IPS DF 19.7 (cell line): Measurements from ENCODE around the gene MBP.

ENCODE experiments used
- DNase-seq: peaks from one replicate; pipeline ENCODE4 v3.0.0-alpha.2; 2013; ENCODE audit warnings: low read depth, low spot score

MBP gene

DNA sequence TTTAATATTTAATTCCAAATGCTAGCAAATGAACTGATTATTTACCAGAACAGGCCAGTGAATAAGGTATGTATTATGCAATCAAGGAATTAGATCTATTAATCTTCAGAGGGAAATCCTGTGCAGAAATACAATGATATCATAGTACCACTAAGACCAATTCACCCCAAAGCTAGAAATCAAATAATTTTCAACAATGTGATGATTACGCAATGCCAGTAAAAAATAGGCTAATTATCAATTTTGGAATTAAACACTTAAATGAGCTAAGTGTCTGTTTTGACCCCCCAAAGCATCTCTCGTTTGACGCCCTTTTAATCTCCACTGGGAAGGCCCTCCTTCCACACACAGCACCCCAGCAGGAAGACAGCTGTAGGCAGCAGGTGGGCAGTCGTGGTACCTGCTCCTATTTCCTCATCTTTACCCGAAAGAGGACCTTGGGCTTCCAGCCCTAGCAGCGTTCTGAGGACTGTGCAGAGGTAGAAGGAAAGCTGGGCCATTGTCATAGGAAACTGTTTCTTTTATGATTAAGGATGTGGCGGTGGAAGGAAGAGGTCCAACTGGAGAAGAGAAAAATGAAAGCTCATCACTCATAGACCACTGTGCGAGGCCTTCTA is 84.7 kb downstream of the MBP start:
- DNase-seq, result no peak

DNA sequence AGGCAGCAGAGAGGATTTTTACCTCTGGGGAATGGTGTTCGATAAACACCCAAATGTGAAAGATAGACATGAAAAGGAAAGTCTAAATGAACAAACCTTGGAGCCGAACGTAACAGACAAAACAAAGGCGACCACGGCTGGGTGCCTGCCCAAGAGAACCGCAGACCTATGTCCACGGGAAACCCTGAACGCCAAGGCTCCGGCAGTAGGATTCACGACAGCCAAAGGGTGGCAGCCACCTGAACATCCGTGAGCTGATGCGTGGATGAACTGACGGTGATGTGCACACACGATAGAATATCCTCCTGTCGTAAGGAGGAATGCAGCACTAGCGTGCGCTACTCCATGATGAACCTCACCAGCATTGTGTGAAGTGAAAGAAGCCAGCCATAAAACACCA is 85.6 kb downstream of the MBP start:
- no peak for DNase-seq

DNA sequence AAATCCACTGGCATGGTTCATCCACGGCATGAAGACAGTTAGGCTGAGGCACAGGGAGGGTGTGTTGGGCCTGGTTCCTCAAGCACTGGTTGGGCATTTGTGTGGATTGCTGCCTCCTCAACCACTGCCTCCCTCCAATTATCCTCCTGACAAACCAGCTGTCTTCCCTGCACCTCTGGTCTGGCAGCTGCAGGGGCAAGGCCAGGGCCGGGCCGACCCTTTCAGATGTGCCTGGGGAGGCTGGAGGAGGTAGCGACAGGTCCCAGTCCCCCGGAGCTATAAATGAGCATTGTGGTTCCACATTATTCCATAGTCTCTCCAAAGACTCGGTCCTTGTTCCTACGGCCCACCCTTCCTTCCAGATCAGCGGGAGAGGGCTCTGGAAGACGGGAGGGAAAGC is 86.2 kb downstream of the MBP start:
- no peak for DNase-seq

DNA sequence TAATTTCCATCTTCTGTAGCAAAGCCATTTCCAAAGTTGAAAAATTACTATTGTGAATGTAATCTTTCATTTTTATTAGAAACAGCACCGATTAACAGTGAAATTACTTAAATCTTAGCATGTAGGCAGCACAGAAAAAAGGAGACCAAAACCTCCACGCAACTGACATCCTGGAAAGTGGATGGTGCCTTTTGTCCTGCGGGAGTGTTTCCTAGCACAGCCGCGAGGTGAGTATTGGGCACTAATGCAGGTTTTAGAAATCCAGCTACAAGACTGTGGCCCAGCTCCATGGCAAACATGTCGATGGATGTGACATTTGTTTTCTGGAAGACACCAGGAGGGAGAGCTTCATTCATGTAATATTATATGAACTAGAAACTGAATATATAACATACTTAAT is 86.9 kb downstream of the MBP start:
- no peak for DNase-seq

DNA sequence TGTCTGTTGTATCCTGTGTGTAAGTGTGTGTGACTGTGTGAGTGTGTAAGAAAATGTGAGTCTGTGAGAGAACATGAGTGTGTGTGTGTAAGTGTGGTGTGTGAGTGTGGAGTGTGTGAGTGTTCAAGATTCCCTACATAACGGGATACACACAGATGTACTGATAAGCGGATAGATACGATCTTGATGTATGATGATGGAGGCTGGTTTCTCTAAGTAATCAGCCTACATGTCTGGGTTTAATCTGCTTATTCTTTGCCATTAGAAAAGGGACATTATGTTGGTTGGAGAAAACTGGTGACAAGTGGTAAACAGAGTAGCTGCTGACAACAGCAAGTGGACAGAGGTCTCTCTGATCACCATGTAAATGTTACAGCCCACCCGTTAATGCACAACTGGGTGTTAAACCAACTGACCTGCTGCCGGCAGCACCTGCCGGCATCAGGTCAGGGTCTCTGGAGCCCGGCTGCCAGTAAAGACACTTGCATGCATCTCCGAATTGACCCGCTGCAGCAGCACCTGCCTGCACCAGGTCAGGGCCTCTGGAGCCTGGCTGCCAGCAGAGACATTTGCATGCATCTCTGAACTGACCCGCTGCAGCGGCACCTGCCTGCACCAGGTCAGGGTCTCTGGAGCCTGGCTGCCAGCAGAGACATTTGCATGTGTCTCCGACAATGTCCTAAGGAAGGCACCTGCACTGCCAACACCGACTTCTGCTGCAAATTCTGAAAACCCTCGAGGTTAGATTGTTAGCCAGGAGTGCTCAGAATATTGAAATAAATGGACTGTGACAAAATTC is 87.5 kb downstream of the MBP start:
- no peak for DNase-seq

DNA sequence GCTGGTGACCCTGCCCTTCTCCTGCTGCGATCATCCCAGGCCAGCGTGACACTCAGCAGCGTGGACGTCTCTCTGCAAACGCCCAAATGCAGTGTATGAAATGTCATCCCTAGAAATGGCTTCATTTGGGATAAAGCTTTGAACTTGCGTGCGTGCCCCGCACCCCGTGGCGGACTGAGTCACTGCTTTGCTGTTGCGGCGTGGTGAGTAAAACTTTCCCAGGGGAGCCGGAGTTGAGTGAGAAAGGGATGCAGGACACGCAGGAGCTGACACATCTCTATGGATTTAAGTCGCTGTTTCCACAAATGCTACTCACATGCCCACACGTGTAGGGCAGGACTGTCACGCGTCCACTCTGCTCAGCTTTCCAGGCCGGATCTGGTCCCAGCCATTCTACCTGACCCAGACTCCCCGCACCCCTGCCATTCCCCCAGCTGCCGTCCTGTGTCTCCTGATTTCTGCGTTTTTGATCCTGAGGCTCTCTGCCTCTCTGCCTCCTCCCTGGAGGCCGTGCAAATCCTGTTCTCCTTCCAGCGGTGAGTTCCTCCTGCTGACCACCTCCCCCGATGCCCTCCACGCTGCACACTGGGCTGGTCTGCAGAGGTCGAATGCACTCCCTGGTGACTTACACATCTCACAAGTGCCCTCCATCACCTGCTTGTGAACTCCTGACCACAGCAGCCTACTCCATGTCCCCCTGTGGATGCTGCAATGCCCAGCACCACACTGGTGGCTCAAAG is 88.9 kb downstream of the MBP start:
- DNase-seq, result no peak

DNA sequence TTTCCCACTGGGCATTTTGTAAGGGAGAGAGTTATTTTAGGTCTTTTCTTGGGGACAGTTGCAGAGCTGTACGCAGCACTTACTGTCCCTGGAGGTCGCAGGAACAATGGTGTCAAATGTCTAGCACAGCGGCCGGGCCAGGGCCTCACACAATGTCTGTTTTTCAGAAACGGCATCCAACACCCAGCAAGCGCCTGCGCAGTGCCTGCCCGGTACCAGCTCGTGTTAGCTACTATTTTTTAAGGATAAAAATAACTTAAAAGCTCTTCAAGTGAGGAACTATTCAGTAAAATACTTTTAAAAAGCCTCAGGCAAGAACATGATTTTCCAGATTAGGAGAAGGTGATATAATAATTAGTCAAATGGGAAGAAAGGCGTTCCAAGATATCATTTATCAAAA is 90.0 kb downstream of the MBP start:
- DNase-seq, result no peak

DNA sequence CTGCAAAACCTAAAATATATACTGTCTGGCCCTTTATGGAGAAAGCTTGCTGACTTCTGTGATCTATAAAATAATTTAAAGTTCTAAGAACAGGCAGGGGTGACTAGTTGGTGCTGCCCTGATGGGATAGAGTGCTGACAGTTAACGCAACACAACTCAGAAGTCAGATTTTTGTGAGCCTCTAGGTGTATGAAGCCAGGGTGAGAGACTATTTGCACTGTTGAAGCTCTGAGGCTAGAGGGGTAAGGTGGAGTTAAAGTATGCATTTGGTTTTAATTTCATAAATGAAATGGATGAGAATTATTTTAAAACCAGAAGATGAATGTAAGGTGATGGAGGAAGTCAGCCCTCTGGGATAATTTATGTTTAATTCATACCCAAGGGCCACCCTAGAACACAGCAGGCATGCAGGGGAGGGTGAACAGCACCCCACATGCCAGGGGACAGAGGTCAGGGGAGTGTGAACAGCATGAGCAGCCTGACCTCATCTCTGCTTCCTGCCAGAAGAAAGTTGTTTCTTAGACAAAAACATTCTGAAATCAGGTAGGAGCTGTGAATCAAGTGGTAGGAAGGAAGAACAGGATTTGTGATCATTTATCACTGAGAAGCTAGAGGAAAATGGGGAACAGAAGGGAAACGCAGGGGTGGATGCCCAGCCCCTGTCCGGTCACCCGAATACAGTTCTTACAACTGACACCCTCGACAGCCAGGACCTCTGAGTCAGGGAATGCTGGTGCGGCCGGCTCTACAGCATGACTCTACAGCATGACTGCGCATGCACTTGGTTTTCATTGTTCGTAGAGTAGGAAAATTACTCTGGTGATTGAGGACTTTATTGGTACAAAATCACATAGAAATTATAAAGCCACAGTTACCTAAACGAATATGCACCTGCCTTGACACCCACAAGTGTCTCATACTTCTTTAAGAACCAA is 93.1 kb downstream of the MBP start:
- no peak for DNase-seq

DNA sequence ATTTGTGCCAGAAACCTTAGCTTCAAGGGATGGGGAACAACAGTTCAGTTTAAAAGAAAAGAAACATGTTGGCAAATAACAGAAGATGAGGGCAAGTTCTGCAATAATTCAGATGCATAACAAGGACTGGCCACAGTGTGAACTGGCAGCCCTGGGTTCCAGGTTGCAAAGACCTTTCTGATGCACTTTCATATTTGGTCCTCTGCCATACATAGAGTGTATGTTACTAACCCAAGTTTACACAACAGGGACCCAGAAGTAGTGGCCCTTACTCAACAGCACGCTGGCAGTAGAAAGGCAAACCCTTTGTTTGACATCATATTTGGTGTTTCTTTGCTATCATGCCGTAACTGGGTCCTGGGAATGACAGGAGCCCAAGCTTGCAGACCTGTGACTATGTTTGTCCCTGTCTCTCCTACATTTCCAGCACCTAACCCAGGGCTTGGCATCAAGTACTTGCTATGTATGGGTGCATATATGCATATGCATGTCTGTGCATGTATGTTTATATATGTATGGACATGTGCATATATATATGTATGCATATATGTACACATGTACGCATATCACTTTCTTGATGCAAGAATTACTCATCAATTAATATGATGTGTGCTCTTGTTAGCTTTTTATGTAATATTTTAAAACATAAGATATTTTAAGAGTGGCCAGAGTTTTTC is 94.3 kb downstream of the MBP start:
- no peak for DNase-seq

DNA sequence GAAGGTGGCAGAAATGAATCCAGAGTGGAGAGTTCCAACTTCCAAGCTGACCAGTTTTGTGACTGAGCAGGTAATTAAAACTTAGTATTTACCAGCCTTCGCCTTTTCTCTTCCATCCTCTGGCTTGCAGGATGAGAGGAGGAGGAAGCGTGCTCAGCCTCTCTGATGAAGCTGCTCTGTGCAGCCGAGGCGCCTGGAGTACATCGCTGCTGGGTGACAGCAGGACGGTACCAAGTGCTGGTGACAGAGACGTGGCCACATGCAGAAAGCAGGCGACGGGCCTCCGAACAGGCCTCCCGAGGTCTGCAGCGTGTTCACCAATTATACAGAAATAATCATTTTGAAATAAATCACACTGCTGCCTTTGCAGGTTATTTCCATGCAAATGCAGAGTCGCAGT is 95.0 kb downstream of the MBP start:
- no peak for DNase-seq

DNA sequence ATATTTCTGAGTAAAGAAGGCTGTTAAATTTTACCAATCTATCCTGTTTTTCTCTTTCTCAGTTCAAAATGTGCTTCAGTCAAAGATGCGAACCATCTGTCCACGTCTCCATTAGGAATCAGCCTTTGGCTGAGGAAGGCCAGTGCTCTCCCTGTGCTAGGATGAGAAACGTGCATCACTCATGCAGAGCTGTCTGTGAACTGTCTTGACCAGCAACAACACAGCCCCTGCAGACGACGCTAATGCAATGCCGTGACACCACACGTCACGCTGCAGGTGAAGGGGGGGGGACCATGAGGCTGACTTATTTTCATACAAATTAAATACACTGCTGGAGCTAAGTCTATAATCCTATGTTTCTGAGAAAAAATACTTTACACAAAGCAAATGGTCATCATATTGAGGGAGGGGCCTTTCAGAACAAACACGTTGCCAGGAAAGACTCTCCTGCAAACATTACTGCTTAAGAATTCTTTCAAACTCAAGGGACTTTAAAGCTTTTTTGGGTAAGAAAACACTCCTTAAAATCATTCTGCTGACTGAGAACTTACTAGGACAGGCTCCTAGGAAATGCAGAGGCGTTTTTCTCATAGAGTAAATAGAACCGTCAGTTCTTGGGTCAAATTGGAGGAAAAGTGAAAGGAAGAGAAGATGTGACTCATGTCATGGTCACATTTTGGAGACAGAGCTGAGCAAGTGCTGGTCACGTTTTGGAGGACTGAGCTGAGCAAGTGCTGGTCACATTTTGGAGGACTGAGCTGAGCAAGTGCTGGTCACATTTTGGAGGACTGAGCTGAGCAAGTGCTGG is 97.0 kb downstream of the MBP start:
- no peak for DNase-seq

DNA sequence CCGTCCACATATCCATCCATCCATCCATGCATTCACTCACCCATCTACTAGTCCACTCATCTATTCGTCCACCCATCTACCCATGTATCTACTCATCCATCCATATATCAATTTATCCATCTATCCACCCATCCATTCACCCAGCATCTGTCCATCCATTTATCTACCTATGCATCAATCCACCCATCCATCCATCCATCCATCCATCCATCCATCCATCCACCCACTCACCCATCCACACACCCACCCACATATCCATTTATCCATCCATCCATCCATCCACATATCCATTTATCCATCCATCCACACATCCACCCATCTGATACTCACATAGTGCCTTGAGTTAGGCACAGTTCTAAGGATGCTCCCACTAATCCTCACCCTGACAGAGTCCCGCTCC is 99.0 kb downstream of the MBP start:
- no peak for DNase-seq

DNA sequence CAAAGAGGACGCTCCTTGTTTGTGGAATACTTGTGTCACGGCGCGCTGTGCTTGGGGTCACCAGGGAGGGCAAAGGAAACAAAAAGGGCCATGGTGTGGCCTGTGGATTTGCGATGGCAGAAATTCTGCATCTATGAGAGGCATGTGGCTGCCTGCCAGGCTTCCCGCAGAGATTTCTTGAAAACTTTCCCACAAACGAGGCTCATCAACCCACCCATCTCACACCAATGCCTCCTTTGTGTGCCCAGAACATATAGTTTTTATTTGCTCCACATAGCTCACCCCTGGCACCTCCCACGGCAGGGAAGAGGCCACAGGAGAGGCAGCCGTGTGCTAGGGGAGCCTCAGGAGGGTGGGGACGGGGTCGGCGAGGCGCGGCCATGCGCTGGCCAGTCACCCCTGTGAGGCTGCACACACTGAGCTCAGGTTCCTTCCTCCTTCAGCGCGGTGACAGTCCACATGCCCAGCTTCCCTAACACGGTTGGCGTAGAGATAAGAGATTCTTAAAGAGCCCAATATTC is 100.3 kb downstream of the MBP start:
- no peak for DNase-seq

DNA sequence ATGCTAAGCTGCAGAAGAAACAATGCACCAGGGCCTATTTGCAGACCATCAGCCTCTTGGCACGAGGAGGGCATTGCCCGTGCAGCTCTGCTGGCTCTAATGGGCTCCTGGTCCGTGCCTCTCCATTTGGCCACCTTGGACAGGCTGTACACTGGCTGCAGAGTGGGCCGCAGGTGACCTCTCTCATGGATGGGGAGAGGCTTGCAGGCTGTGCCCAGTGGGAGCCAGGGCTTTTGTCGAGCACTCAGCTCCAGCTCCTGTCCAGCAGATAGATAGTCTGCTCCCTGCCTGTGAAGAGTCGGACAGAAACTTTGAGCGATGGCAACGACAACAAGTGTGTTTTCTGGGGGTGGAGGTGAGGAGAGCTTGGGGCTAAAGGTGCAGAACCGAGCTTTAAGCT is 100.9 kb downstream of the MBP start:
- DNase-seq, result no peak

DNA sequence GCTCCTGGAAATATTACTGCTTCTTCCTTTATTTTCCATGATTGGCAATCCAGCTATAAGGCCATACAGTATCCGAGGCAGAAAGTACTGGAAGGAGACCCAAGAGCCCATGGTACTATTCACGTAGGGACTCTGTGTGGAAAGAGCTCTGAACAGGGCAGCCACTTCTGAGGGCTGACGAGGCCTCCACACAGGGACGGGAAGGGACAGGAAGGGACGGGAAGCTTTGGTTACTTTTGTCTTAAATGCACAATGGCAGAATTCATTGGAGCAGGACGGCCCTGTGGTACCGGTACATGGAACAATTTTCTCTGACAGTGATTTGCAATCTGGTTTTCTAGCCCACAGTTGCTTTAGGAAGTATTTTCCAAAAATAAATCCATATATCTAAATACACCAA is 102.4 kb downstream of the MBP start:
- DNase-seq, result no peak

DNA sequence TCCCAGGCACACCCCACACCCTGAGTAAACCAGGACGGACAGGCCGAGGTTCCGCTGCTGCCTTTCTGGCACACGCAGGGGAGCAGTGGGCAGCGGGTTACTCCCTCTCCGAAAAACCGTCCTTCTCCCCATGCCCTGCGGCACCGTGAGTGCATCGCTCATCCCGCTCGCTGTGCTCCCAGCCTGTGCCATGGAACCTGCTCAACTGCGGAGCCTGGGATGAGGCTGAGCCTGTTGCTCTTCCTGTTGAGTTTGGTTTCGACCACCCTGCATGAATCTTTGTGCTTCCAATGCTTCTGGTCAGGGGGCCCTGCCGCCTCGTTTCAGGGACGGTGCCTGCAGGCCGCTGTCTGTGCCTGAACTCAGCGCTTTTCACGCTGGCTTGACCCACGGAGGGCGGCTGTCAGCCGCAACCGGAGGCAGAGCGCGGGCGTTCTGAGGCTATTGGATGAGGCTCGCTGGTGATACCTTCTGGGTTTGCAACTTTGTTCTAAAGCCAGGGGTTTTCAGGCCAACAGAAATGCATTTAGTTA is 106.7 kb downstream of the MBP start:
- no peak for DNase-seq

DNA sequence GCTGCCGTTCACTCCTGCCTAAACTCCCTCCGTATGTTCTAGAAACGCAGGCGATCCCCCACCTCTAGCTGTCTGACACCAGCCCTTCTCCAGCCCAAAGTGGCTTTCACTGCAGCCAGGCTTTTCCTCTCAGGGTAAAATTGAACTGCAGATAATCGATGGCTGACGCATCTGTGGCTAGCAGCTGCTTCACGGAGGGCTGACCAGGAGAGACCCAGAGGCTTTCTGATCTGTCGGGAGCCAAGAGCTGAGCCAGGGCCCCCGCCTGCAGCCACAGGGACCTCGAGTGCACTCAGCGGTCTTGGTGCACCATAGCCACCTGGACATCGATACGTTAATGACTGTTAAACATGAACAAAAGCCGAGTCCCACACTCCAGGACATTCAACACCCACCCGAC is 107.5 kb downstream of the MBP start:
- DNase-seq, result no peak

DNA sequence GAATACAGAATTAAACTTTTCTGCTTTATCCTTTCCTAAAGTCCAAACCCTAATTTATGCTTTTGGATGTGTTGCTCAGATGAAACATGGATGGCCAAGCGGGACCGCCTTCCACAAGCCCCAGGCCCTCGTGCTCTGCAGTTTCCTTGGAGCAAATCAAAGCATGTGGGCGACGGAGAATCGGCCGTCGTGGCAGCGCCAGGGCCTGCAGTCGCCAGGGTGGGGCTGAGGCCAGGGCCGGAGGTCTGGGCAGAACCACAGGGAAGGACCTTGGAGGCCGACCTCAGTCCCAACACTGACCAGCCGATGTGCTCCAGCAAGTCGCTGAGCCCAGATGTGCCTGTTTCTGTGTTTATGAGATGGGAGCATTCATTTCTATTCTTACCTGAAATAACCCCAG is 108.1 kb downstream of the MBP start:
- DNase-seq, result no peak

DNA sequence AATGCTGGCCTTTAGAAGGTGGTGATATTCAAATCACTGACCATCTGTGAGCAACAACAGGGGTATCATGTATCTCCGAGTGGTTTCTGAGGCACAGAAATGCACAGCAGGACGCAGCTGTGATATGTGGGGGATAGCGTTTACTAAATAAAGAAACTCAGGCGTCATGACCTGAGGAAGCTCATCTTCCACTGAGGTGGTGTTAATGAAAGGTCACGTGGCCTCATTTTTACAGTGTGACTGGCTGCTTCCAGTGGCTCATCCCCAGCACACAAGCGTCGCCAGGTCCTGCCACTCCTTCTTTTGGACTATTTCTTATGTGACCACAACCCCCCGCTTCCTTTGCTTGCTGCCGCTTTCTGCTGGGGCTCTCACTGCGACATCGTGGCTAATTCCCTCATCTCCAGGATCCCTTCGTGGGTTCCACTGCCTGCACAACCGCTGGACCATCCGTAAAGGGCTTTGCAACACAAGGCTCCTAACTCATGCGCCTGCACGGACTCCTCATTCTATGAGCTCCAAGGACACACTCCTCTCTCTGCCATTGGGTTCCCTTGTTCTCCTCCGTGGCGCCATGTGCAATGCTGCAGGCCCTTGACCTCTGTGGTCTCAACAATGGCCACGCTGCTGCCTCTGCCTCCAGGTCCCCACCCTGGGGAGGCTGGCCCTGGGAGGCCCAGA is 109.3 kb downstream of the MBP start:
- DNase-seq, result no peak
